Cardiac muscle cell (in vitro differentiated cells and primary cell): ENCODE measurements around the gene AATK. TPM values are rescaled to one million over a fixed set of nuclear protein-coding genes. Genes with fewer than 3 reads are reported as not detected.

Experiments
- DNase-seq, 2 donors: peaks; one replicate each; pipeline versions ENCODE4 v3.0.0 to v3.0.0-alpha.2; 2010 to 2017; ENCODE audit warnings: low read depth in 1 of 2, low spot score in 1 of 2
- H3K27ac ChIP-seq: fragments of 200-600 bp; sonication (generic); 2 replicates; pipeline ENCODE4 v1.5.1; 2016
- H3K27me3 ChIP-seq: fragments of 200-600 bp; sonication (generic); 2 replicates; pipeline ENCODE4 v1.6.0; 2016; ENCODE audit warnings: control low read depth
- H3K36me3 ChIP-seq: fragments of 200-600 bp; sonication (generic); 2 replicates; pipeline ENCODE4 v1.5.1; 2016; ENCODE audit warnings: control low read depth
- H3K4me1 ChIP-seq: fragments of 200-600 bp; sonication (generic); 2 replicates; pipeline ENCODE4 v1.8.1; 2017; ENCODE audit warnings: low read depth, mild to moderate bottlenecking, mixed run types
- H3K4me3 ChIP-seq: fragments of 200-600 bp; sonication (generic); 2 replicates; pipeline ENCODE4 v1.5.1; 2016; ENCODE audit warnings: mild to moderate bottlenecking
- H3K9me3 ChIP-seq: fragments of 200-600 bp; sonication (generic); 2 replicates; pipeline ENCODE4 v1.5.1; 2017; ENCODE audit warnings: low read depth, mild to moderate bottlenecking, control low read depth
- CTCF ChIP-seq: IDR thresholded peaks from 2 replicates; pipeline ENCODE4 v1.5.1; 2012; ENCODE audit warnings: low read depth, mild to moderate bottlenecking, low read length
- polyA plus RNA-seq: library from polyadenylated mRNA; unstranded; fragments of >200 nt; fragmentation: Nextera tagmentation; extraction: Ambion mirVana; gene quantifications from 2 replicates; pipeline ENCODE4 v1.2.1, GENCODE V29; 2016
- total RNA-seq: library from RNA; depleted of rRNA; stranded (reverse); fragments of >200 nt; gene quantifications from 2 replicates; pipeline ENCODE4 v1.2.3, GENCODE V29; 2016

Gene AATK
- total and polyA plus RNA-seq, 2 experiments from 2014 or later: 8.0 to 21.9 TPM

GRCh38 chr17:81192386-81193050 lies 26.5 kb upstream of the AATK start:
- H3K4me3 ChIP-seq: no peak overlapping the region
- DNase-seq: no peak
- H3K27ac ChIP-seq: no peak overlapping the region
- no peaks in the 10 kb centered on the region for H3K36me3 ChIP-seq
- H3K9me3 ChIP-seq: no peaks in the 10 kb centered on the region
- H3K27me3 ChIP-seq: no peaks in the 10 kb centered on the region
- TF ChIP-seq CTCF: no peak
- no peaks in the 10 kb centered on the region for H3K4me1 ChIP-seq

- no peaks in the 10 kb centered on the region for H3K27me3 ChIP-seq
- no peaks in the 10 kb centered on the region for H3K36me3 ChIP-seq
- H3K9me3 ChIP-seq: no peaks in the 10 kb centered on the region
- no peaks in the 10 kb centered on the region for H3K4me1 ChIP-seq
- no peak for DNase-seq
- no peak overlapping the region for H3K27ac ChIP-seq
- no peak overlapping the region for H3K4me3 ChIP-seq
- no peak for TF ChIP-seq CTCF
Measured at GRCh38 chr17:81191646-81192045, 25.6 kb upstream of the AATK start.

GRCh38 chr17:81191116-81191515 lies 25.1 kb upstream of the AATK start:
- H3K4me1 ChIP-seq: no peaks in the 10 kb centered on the region
- H3K27ac ChIP-seq: no peak overlapping the region
- no peaks in the 10 kb centered on the region for H3K27me3 ChIP-seq
- no peaks in the 10 kb centered on the region for H3K36me3 ChIP-seq
- H3K4me3 ChIP-seq: no peak overlapping the region
- TF ChIP-seq CTCF: no peak
- H3K9me3 ChIP-seq: no peaks in the 10 kb centered on the region
- no peak for DNase-seq

- Histone ChIP-seq H3K4me1 (no peaks in the 10 kb centered on the region), H3K4me3 (no peak overlapping the region), H3K9me3 (no peaks in the 10 kb centered on the region), H3K27me3 (no peaks in the 10 kb centered on the region), H3K36me3 (no peaks in the 10 kb centered on the region), H3K27ac (no peak overlapping the region)
- no peak for DNase-seq
- no peak for TF ChIP-seq CTCF
Measured at GRCh38 chr17:81190591-81190990, 24.6 kb upstream of the AATK start.

- H3K9me3 ChIP-seq: no peaks in the 10 kb centered on the region
- TF ChIP-seq CTCF: no peak
- DNase-seq: peak; percentile 7 to 56
- H3K36me3 ChIP-seq: no peaks in the 10 kb centered on the region
- H3K4me1 ChIP-seq: no peaks in the 10 kb centered on the region
- H3K4me3 ChIP-seq: no peak overlapping the region
- H3K27me3 ChIP-seq: no peaks in the 10 kb centered on the region
- H3K27ac ChIP-seq: no peak overlapping the region
Measured at GRCh38 chr17:81189670-81190530, 23.9 kb upstream of the AATK start.
